HEK293 (cell line): Measurements from ENCODE around the gene STPG3.
"Not testable (repeated sequence)": the region's sequence is repeated elsewhere in the genome, so short reads cannot be mapped to it uniquely, and the experiment has no call there.

Experiments used
- CTCF ChIA-PET: fragments of 350-600 bp; formaldehyde crosslinking; extraction: SDS; loops from one replicate; lab custom pipeline; 2021; ENCODE audit warnings: antibody characterized with exemption; lab: Yijun Ruan, JAX
- POLR2A ChIA-PET: fragments of 300-600 bp; formaldehyde crosslinking; extraction: SDS; loops from one replicate; lab custom pipeline; 2020; ENCODE audit warnings: antibody characterized with exemption, inconsistent platforms; lab: Yijun Ruan, JAX
- H3K27ac ChIP-seq: fragments of 200-500 bp; sonication (Bioruptor generic); 2 replicates; pipeline ENCODE4 v1.5.1; 2014; ENCODE audit warnings: low read depth, low read length, control low read depth, inconsistent platforms; ENCODE audit errors: extremely low read depth
- H3K36me3 ChIP-seq, 2 experiments: fragments of 200-500 bp in 1 of 2; sonication (Bioruptor generic) in 1 of 2; 1 replicate in 1 of 2; 2 replicates in 1 of 2; pipeline ENCODE4 v1.5.1; 2014 to 2017; ENCODE audit warnings: inconsistent platforms in 2 of 2, low read length in 2 of 2; ENCODE audit not compliant: control insufficient read depth in 2 of 2, insufficient read depth in 1 of 2
- H3K4me1 ChIP-seq: fragments of 200-500 bp; sonication (Bioruptor generic); 2 replicates; pipeline ENCODE4 v1.5.1; 2014; ENCODE audit warnings: mild to moderate bottlenecking, low read length, inconsistent platforms; ENCODE audit not compliant: control insufficient read depth, insufficient read depth
- H3K4me3 ChIP-seq: 2 replicates; pipeline ENCODE4 v1.5.1; 2011; ENCODE audit warnings: low read depth, mild to moderate bottlenecking, control low read depth, low read length, moderate library complexity
- H3K9me3 ChIP-seq: fragments of 200-500 bp; sonication (Bioruptor generic); 2 replicates; pipeline ENCODE4 v1.5.1; 2014; ENCODE audit warnings: low read depth, low read length, inconsistent platforms; ENCODE audit not compliant: control insufficient read depth, insufficient read depth
- HOXD13 ChIP-seq: sonication (generic); formaldehyde crosslinking; IDR thresholded peaks from 2 replicates; pipeline ENCODE4 v1.8.0; 2022; ENCODE audit warnings: missing genetic modification reagents, borderline replicate concordance
- KLF10 ChIP-seq: fragments of 450-650 bp; IDR thresholded peaks from 2 replicates; pipeline ENCODE4 v1.5.1; 2018; ENCODE audit warnings: missing biosample characterization, mild to moderate bottlenecking, missing genetic modification characterization
- KLF7 ChIP-seq: fragments of 450-650 bp; formaldehyde crosslinking; IDR thresholded peaks from 2 replicates; pipeline ENCODE4 v1.5.1; 2016; ENCODE audit warnings: missing biosample characterization, missing genetic modification characterization, borderline replicate concordance
- MEIS1 ChIP-seq: sonication (generic); formaldehyde crosslinking; IDR thresholded peaks from 2 replicates; pipeline ENCODE4 v1.8.1; 2022; ENCODE audit warnings: missing genetic modification reagents, mild to moderate bottlenecking, borderline replicate concordance
- MYNN ChIP-seq: fragments of 450-650 bp; formaldehyde crosslinking; IDR thresholded peaks from 2 replicates; pipeline ENCODE4 v1.5.1; 2016; ENCODE audit warnings: missing biosample characterization, missing genetic modification characterization, borderline replicate concordance
- MZF1 ChIP-seq: fragments of 450-650 bp; formaldehyde crosslinking; IDR thresholded peaks from 2 replicates; pipeline ENCODE4 v1.5.1; 2017; ENCODE audit warnings: missing biosample characterization, missing genetic modification characterization, borderline replicate concordance
- SCRT1 ChIP-seq: fragments of 450-650 bp; formaldehyde crosslinking; IDR thresholded peaks from 2 replicates; pipeline ENCODE4 v1.5.1; 2016; ENCODE audit warnings: missing biosample characterization, missing genetic modification characterization, borderline replicate concordance
- YY1 ChIP-seq: fragments of 450-650 bp; formaldehyde crosslinking; IDR thresholded peaks from 2 replicates; pipeline ENCODE4 v1.5.1; 2018; ENCODE audit warnings: missing biosample characterization, missing genetic modification characterization
- YY2 ChIP-seq: fragments of 450-650 bp; formaldehyde crosslinking; IDR thresholded peaks from 2 replicates; pipeline ENCODE4 v1.5.1; 2016; ENCODE audit warnings: missing biosample characterization, missing genetic modification characterization
- ZBTB17 ChIP-seq: fragments of 450-650 bp; formaldehyde crosslinking; IDR thresholded peaks from 2 replicates; pipeline ENCODE4 v1.5.1; 2016; ENCODE audit warnings: missing biosample characterization, missing genetic modification characterization
- ZBTB21 ChIP-seq: fragments of 450-650 bp; formaldehyde crosslinking; IDR thresholded peaks from 2 replicates; pipeline ENCODE4 v1.5.1; 2017; ENCODE audit warnings: missing biosample characterization, missing genetic modification characterization
- ZFP37 ChIP-seq: fragments of 450-650 bp; formaldehyde crosslinking; IDR thresholded peaks from 2 replicates; pipeline ENCODE4 v1.5.1; 2016; ENCODE audit warnings: missing biosample characterization, missing genetic modification characterization
- ZFP69B ChIP-seq: fragments of 450-650 bp; formaldehyde crosslinking; IDR thresholded peaks from 2 replicates; pipeline ENCODE4 v1.5.1; 2016; ENCODE audit warnings: missing biosample characterization, missing genetic modification characterization
- ZIC2 ChIP-seq: fragments of 450-650 bp; formaldehyde crosslinking; IDR thresholded peaks from 2 replicates; pipeline ENCODE4 v1.5.1; 2016; ENCODE audit warnings: missing biosample characterization, missing genetic modification characterization
- ZNF10 ChIP-seq: fragments of 450-650 bp; formaldehyde crosslinking; IDR thresholded peaks from 2 replicates; pipeline ENCODE4 v1.5.1; 2017; ENCODE audit warnings: missing biosample characterization, missing genetic modification characterization
- ZNF112 ChIP-seq: fragments of 450-650 bp; formaldehyde crosslinking; IDR thresholded peaks from 2 replicates; pipeline ENCODE4 v1.5.0; 2017; ENCODE audit warnings: missing biosample characterization, missing genetic modification characterization
- ZNF138 ChIP-seq: fragments of 450-650 bp; formaldehyde crosslinking; IDR thresholded peaks from 2 replicates; pipeline ENCODE4 v1.5.1; 2016; ENCODE audit warnings: missing biosample characterization, missing genetic modification characterization, borderline replicate concordance
- ZNF184 ChIP-seq: fragments of 450-650 bp; IDR thresholded peaks from 2 replicates; pipeline ENCODE4 v1.5.1; 2018; ENCODE audit warnings: missing biosample characterization, mild to moderate bottlenecking, missing genetic modification characterization
- ZNF335 ChIP-seq: fragments of 450-650 bp; formaldehyde crosslinking; conservative IDR thresholded peaks from 2 replicates; pipeline ENCODE4 v1.5.1; 2016; ENCODE audit warnings: missing biosample characterization, missing genetic modification characterization
- ZNF558 ChIP-seq: fragments of 450-650 bp; formaldehyde crosslinking; IDR thresholded peaks from 2 replicates; pipeline ENCODE4 v1.5.1; 2016; ENCODE audit warnings: missing biosample characterization, missing genetic modification characterization
- ZNF701 ChIP-seq: fragments of 450-650 bp; formaldehyde crosslinking; IDR thresholded peaks from 2 replicates; pipeline ENCODE4 v1.5.1; 2016; ENCODE audit warnings: missing biosample characterization, missing genetic modification characterization
- ZNF747 ChIP-seq: fragments of 450-650 bp; formaldehyde crosslinking; IDR thresholded peaks from 2 replicates; pipeline ENCODE4 v1.5.1; 2016; ENCODE audit warnings: missing biosample characterization, missing genetic modification characterization
- ZNF837 ChIP-seq: fragments of 450-650 bp; formaldehyde crosslinking; IDR thresholded peaks from 2 replicates; pipeline ENCODE4 v1.5.1; 2016; ENCODE audit warnings: missing biosample characterization, missing genetic modification characterization
- TF ChIP-seq, protein P1 (sequence below): fragments of 450-650 bp; formaldehyde crosslinking; IDR thresholded peaks from 2 replicates; pipeline ENCODE4 v1.5.1; 2017; ENCODE audit warnings: missing biosample characterization, missing genetic modification characterization
- TF ChIP-seq, protein P2 (sequence below): fragments of 450-650 bp; formaldehyde crosslinking; IDR thresholded peaks from 2 replicates; pipeline ENCODE4 v1.5.1; 2016; ENCODE audit warnings: missing biosample characterization, missing genetic modification characterization
- TF ChIP-seq, protein P3 (sequence below): fragments of 450-650 bp; formaldehyde crosslinking; IDR thresholded peaks from 2 replicates; pipeline ENCODE4 v1.5.1; 2016; ENCODE audit warnings: missing biosample characterization, missing genetic modification characterization
- TF ChIP-seq, protein P4 (sequence below): fragments of 450-650 bp; formaldehyde crosslinking; IDR thresholded peaks from 2 replicates; pipeline ENCODE4 v1.5.1; 2017; ENCODE audit warnings: missing biosample characterization, missing genetic modification characterization

Gene STPG3

DNA sequence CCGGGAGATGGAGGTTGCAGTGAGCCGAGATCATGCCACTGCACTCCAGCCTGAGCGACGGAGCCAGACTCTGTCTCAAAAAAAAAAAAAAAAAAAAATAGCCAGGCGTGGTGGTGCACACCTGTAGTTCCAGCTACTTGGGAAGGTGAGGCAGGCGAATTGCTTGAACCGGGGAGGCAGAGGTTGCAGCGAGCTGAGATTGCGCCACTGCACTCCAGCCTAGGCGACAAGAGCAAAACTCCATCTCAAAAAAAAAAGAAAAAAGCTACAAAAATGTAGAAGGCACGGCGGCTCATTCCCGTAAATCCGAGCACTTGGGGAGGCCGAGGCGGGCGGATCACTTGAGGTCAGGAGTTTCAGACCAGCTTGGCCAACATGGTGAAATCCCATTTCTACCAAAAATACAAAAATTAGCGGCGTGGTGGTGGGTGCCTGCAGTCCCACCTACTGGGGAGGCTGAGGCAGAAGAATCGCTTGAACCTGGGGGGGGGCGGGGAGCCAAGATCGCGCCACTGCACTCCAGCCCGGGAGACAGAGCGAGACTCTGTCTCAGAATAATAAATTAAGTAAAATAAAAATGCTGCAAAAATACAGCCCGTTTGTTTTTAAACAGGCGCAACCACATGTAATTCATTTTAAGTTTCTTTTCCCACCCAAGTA is 11.4 kb upstream of the STPG3 start:
- Histone ChIP-seq H3K4me3 (peak overlapping the region; percentile 68), H3K36me3 (peaks cover 0 to 32% of the 10 kb centered on the region in 2 experiments; a peak in 1 of 3 replicates), H3K27ac (peak overlapping the region; percentile 93)
- H3K9me3 ChIP-seq, H3K4me1 ChIP-seq: not testable (repeated sequence)
- POLR2A ChIA-PET: interaction anchor here (0.7 to 11.5 kb wide), 29 partner anchors 14 to 449 kb away, joined by 3 to 336 read pairs (median 9); partner anchors contain the start of genes ANAPC2, CYSRT1, EXD3 and FUT7
- CTCF ChIA-PET: interaction anchor here (0.6 to 1.7 kb wide), 11 partner anchors 9 to 287 kb away, joined by 3 to 11 read pairs (median 3); partner anchors contain the start of genes NELFB and RNF224
- TF ChIP-seq, protein P1, sequence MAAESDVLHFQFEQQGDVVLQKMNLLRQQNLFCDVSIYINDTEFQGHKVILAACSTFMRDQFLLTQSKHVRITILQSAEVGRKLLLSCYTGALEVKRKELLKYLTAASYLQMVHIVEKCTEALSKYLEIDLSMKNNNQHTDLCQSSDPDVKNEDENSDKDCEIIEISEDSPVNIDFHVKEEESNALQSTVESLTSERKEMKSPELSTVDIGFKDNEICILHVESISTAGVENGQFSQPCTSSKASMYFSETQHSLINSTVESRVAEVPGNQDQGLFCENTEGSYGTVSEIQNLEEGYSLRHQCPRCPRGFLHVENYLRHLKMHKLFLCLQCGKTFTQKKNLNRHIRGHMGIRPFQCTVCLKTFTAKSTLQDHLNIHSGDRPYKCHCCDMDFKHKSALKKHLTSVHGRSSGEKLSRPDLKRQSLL (tag by site-specific recombination): peak; percentile 30; the same call in 1 of the 2 replicates
- 0 out of 2 replicates have a peak, but pooled peaks have one; percentile 11 for TF ChIP-seq KLF7 (tag by site-specific recombination)

DNA sequence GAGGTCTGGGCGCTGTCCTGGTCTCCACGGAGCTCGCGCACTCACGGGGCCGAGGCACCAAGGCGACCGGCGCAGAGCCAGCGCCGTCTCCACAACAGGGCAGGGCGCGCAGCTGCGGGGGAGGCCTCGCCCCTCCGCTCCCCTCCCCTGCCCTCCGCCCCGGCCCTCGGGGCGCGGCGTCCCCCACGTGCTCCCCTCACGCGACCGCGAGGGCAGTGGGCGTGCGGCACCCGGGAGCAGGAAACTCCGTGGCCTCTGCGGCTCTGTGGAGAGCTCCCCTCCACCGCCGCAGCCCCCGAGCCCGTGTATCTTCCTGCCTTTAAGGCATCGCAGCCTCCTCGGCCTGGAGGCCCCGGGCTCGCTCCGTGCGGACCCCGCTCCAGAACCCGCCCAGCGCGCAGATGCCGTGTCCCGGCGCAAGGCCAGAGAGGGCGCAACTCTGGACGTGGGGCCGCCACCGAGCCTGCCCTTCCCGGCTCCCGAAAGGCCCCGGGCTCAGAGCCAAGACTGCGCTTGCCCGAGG is 10.7 kb upstream of the STPG3 start:
- POLR2A ChIA-PET: interaction anchor here (0.6 to 11.5 kb wide), 81 partner anchors 13 to 463 kb away, joined by 3 to 336 read pairs (median 5); partner anchors contain the start of genes ANAPC2, ARRDC1, CLIC3 and CYSRT1
- Histone ChIP-seq H3K27ac (peak overlapping the region; percentile 93), H3K4me1 (peaks cover 6% of the 10 kb centered on the region; the same call in 1 of the 2 replicates), H3K4me3 (peak overlapping the region; percentile 68), H3K36me3 (peaks cover 0 to 32% of the 10 kb centered on the region in 2 experiments; a peak in 1 of 3 replicates), H3K9me3 (no peaks in the 10 kb centered on the region)
- CTCF ChIA-PET: interaction anchor here (0.6 to 1.7 kb wide), 12 partner anchors 8 to 286 kb away, joined by 3 to 11 read pairs (median 3); partner anchors contain the start of genes CYSRT1, LRRC26, NELFB and NPDC1
- TF ChIP-seq ZFP37: peak; percentile 78
- no peak for TF ChIP-seq ZNF112 (tag by site-specific recombination)
- TF ChIP-seq, protein P2, sequence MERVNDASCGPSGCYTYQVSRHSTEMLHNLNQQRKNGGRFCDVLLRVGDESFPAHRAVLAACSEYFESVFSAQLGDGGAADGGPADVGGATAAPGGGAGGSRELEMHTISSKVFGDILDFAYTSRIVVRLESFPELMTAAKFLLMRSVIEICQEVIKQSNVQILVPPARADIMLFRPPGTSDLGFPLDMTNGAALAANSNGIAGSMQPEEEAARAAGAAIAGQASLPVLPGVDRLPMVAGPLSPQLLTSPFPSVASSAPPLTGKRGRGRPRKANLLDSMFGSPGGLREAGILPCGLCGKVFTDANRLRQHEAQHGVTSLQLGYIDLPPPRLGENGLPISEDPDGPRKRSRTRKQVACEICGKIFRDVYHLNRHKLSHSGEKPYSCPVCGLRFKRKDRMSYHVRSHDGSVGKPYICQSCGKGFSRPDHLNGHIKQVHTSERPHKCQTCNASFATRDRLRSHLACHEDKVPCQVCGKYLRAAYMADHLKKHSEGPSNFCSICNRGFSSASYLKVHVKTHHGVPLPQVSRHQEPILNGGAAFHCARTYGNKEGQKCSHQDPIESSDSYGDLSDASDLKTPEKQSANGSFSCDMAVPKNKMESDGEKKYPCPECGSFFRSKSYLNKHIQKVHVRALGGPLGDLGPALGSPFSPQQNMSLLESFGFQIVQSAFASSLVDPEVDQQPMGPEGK (tag by site-specific recombination): peak; percentile 97
- peak; percentile 64; the same call in 1 of the 2 replicates for TF ChIP-seq MZF1 (tag by site-specific recombination)
- no peak for TF ChIP-seq ZNF701 (tag by site-specific recombination)
- TF ChIP-seq MYNN (tag by site-specific recombination): no peak; the same call in 1 of the 2 replicates
- peak; percentile 40; the same call in 1 of the 2 replicates for TF ChIP-seq ZBTB17 (tag by site-specific recombination)
- no peak for TF ChIP-seq ZNF558 (tag by site-specific recombination)
- no peak for TF ChIP-seq ZNF837 (tag by site-specific recombination)
- TF ChIP-seq KLF10 (tag by site-specific recombination): peak; percentile 74
- TF ChIP-seq ZNF184 (tag by site-specific recombination): no peak
- TF ChIP-seq ZBTB21 (tag by site-specific recombination): 0 out of 2 replicates have a peak, but pooled peaks have one; percentile 27
- TF ChIP-seq ZIC2 (tag by site-specific recombination): peak; percentile 36; the same call in 1 of the 2 replicates
- peak; percentile 93 for TF ChIP-seq ZNF335 (tag by site-specific recombination)
- TF ChIP-seq, protein P3, sequence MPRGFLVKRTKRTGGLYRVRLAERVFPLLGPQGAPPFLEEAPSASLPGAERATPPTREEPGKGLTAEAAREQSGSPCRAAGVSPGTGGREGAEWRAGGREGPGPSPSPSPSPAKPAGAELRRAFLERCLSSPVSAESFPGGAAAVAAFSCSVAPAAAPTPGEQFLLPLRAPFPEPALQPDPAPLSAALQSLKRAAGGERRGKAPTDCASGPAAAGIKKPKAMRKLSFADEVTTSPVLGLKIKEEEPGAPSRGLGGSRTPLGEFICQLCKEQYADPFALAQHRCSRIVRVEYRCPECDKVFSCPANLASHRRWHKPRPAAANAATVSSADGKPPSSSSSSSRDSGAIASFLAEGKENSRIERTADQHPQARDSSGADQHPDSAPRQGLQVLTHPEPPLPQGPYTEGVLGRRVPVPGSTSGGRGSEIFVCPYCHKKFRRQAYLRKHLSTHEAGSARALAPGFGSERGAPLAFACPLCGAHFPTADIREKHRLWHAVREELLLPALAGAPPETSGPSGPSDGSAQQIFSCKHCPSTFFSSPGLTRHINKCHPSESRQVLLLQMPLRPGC (tag by site-specific recombination): peak; percentile 53; the same call in 1 of the 2 replicates
- no peak for TF ChIP-seq ZNF747 (tag by site-specific recombination)
- TF ChIP-seq MEIS1 (CRISPR knock-in tag): peak; percentile 46; the same call in 1 of the 2 replicates
- no peak for TF ChIP-seq SCRT1
- peak; percentile 80 for TF ChIP-seq ZFP69B (tag by site-specific recombination)
- no peak for TF ChIP-seq HOXD13 (CRISPR knock-in tag)
- TF ChIP-seq, protein P4, sequence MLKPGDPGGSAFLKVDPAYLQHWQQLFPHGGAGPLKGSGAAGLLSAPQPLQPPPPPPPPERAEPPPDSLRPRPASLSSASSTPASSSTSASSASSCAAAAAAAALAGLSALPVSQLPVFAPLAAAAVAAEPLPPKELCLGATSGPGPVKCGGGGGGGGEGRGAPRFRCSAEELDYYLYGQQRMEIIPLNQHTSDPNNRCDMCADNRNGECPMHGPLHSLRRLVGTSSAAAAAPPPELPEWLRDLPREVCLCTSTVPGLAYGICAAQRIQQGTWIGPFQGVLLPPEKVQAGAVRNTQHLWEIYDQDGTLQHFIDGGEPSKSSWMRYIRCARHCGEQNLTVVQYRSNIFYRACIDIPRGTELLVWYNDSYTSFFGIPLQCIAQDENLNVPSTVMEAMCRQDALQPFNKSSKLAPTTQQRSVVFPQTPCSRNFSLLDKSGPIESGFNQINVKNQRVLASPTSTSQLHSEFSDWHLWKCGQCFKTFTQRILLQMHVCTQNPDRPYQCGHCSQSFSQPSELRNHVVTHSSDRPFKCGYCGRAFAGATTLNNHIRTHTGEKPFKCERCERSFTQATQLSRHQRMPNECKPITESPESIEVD (tag by site-specific recombination): no peak
- peak; percentile 69 for TF ChIP-seq ZNF10 (tag by site-specific recombination)
- TF ChIP-seq YY2 (tag by site-specific recombination): no peak
- no peak for TF ChIP-seq ZNF138
- peak; percentile 91 for TF ChIP-seq KLF7 (tag by site-specific recombination)
- 0 out of 2 replicates have a peak, but pooled peaks have one; percentile 24 for TF ChIP-seq YY1 (tag by site-specific recombination)
